ENCODE measurements around the gene MME.

Gene MME

DNA sequence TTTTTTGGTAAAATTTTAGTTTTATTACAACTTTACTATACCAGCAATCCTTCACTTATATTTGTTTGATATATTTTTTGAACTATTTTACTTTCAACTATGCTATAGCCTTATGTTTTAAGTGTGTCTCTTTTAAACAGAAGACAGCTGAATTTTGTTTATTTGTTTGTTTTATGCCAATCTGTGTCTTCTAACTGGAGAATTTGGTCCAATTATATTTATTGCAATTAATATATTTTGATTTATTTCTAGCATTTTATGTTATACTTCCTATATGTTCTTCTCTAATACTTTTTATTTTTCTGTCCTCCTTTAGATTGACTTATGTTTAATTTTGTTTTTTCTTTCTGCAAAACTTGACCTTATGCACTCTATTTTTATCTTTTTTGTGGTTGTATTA, 4.9 kb upstream of the MME start:
- H3K4me3 ChIP-seq = no peak overlapping the region
- no peaks in the 10 kb centered on the region for H3K9me3 ChIP-seq
- TF ChIP-seq, protein P1, sequence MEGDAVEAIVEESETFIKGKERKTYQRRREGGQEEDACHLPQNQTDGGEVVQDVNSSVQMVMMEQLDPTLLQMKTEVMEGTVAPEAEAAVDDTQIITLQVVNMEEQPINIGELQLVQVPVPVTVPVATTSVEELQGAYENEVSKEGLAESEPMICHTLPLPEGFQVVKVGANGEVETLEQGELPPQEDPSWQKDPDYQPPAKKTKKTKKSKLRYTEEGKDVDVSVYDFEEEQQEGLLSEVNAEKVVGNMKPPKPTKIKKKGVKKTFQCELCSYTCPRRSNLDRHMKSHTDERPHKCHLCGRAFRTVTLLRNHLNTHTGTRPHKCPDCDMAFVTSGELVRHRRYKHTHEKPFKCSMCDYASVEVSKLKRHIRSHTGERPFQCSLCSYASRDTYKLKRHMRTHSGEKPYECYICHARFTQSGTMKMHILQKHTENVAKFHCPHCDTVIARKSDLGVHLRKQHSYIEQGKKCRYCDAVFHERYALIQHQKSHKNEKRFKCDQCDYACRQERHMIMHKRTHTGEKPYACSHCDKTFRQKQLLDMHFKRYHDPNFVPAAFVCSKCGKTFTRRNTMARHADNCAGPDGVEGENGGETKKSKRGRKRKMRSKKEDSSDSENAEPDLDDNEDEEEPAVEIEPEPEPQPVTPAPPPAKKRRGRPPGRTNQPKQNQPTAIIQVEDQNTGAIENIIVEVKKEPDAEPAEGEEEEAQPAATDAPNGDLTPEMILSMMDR (IDR thresholded peaks at IDR 0.05) = no peak
- intact Hi-C loops (cut with DNase I; ENCODE audit: low total_unique reads) = no loop called here
- H3K27ac ChIP-seq = no peak overlapping the region
- peaks cover 0 to 16% (median 13%) of the 10 kb centered on the region in 4 donors for H3K4me1 ChIP-seq
- no peak for DNase-seq
- H3K36me3 ChIP-seq = no peaks in the 10 kb centered on the region
- H3K27me3 ChIP-seq = peaks cover 0 to 17% of the 10 kb centered on the region in 2 donors

DNA sequence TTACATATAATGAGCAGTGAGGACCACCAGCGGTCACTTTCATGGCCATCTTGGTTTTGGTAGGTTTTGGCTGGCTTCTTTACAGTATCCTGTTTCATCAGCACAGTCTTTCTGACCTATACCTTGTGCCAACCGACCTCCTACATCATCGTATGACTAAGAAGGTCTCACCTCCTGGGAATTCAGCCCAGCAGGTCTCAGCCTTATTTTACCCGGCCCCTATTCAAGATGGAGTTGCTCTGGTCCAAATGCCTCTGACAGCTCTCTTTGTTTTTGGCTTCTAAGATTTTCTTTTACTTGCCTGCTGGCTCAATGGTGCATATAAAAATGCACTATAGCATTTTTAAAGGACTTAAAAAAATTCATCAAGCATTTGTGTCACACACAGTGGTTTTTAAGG, 3.2 kb upstream of the MME start:
- Histone ChIP-seq H3K4me3 (no peak overlapping the region), H3K9me3 (no peaks in the 10 kb centered on the region), H3K36me3 (no peaks in the 10 kb centered on the region), H3K27me3 (peaks cover 0 to 17% of the 10 kb centered on the region in 2 donors), H3K4me1 (peaks cover 0 to 22% (median 14%) of the 10 kb centered on the region in 4 donors), H3K27ac (no peak overlapping the region)
- DNase-seq = no peak
- TF ChIP-seq, protein P1 (IDR thresholded peaks at IDR 0.05) = no peak
- intact Hi-C loops (cut with DNase I; ENCODE audit: low total_unique reads) = no loop called here

DNA sequence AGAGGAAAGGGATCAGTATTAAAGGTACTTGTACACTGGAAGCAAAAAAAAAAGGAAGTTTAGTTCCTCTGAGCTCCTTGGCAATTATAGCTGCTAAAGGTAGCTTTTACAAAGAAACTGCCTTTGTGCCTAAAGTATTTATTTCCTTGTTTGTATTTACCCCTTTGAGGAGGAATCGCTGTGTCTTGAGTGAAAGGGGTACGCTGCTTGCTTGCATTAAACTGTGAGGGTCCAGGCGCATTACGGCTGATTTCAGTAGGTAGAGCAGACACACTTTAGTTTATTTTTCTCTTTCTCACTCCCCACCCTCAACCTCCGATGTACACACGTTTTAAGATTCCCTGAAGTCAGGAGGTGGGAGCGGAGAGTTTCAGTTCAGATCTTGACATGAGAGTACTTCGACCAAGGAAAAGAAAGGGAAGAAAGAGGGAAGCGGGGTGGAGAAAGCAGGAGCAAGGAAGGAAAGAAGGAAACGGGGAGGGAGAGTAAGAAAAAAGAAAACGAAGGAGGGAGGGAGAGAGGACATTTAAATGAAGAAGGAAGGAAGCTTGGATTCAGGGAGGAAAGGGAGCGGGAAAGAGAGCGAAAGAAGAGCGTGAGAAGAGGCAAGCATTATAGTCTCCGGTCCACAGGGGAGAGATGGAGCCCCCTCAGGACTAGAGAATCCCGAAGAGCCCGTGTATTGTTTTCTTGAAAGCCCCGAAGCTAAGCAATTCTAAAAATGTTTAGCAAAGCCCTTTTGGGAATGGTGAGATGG, 1.2 kb upstream of the MME start:
- no peak overlapping the region for H3K27ac ChIP-seq
- peaks cover 0 to 17% of the 10 kb centered on the region in 2 donors for H3K27me3 ChIP-seq
- intact Hi-C loops (cut with DNase I; ENCODE audit: low total_unique reads) = no loop called here
- DNase-seq = no peak
- TF ChIP-seq, protein P1 (IDR thresholded peaks at IDR 0.05) = no peak
- no peaks in the 10 kb centered on the region for H3K36me3 ChIP-seq
- peaks cover 0 to 22% (median 14%) of the 10 kb centered on the region in 4 donors for H3K4me1 ChIP-seq
- no peaks in the 10 kb centered on the region for H3K9me3 ChIP-seq
- H3K4me3 ChIP-seq = peak overlapping the region; percentile 42 to 51

DNA sequence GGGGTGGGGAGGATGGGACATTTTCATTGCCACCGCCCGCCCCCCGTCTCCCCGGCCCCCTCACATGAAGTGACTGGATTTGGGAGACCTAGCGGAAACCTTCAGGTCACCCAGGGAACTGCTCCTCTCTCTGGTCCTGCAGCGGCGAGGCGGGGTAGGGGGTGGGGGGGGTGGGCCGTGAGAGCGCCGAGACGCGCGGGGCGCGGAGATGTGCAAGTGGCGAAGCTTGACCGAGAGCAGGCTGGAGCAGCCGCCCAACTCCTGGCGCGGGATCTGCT, 712 bp upstream of the MME start:
- H3K27me3 ChIP-seq = peaks cover 0 to 17% of the 10 kb centered on the region in 2 donors
- no peaks in the 10 kb centered on the region for H3K9me3 ChIP-seq
- peak overlapping the region; percentile 42 to 51 for H3K4me3 ChIP-seq
- DNase-seq = no peak
- TF ChIP-seq, protein P1 (IDR thresholded peaks at IDR 0.05) = no peak
- intact Hi-C loops (cut with DNase I; ENCODE audit: low total_unique reads) = no loop called here
- no peaks in the 10 kb centered on the region for H3K36me3 ChIP-seq
- peaks cover 0 to 22% (median 14%) of the 10 kb centered on the region in 4 donors for H3K4me1 ChIP-seq
- H3K27ac ChIP-seq = no peak overlapping the region

DNA sequence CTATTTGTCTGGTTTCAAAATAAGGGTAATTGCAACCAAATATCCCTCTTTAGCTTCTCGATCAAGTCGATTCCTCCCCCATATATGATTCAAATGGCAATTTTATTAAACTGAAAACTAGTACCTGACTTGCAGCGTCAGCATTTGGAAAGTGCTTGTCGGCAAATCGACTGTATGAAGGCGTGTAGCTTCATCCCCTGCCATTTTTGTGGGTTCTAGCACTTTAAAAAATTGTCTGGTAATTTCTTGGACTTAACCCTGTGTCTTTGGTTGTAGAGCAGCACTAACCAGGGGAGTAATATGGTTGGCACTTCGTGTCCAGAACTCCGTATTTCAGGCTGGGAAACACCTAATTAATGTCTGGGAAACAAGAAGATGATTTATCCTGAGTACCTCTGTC, 573 bp downstream of the MME start:
- peak overlapping the region; percentile 42 to 51 for H3K4me3 ChIP-seq
- TF ChIP-seq, protein P1 (IDR thresholded peaks at IDR 0.05) = no peak
- intact Hi-C loops (cut with DNase I; ENCODE audit: low total_unique reads) = no loop called here
- peaks cover 0 to 22% (median 14%) of the 10 kb centered on the region in 4 donors for H3K4me1 ChIP-seq
- H3K36me3 ChIP-seq = no peaks in the 10 kb centered on the region
- DNase-seq = no peak
- peaks cover 0 to 17% of the 10 kb centered on the region in 2 donors for H3K27me3 ChIP-seq
- no peak overlapping the region for H3K27ac ChIP-seq
- no peaks in the 10 kb centered on the region for H3K9me3 ChIP-seq

Measured in tibial artery (tissue), 4 donors.